Heart left ventricle (tissue), 16 donors: ENCODE measurements around the gene NEURL3. TPM values are rescaled to one million over a fixed set of nuclear protein-coding genes. Genes with fewer than 3 reads are reported as not detected.
A peak's percentile ranks its signal among the peaks of the same experiment; 100 is the strongest.

ENCODE experiments used
- ATAC-seq, 4 donors: fragments of 200-7000 bp; cut with Tn5 transposase; one replicate each; pipeline ENCODE4 v1.9.1; 2020 to 2022; ENCODE audit warnings: moderate library complexity in 4 of 4, mild to moderate bottlenecking in 3 of 4, moderate number of reproducible peaks in 1 of 4
- DNase-seq, 5 donors: peaks; one replicate each; pipeline ENCODE4 v3.0.0-alpha.2; 2020
- H3K27ac ChIP-seq, 12 donors: fragments of 200-600 bp; sonication (generic) in 4 of 12; one replicate each; pipeline versions ENCODE4 v1.5.0 to v1.8.0; 2016 to 2022; ENCODE audit warnings: mild to moderate bottlenecking in 2 of 12
- H3K27me3 ChIP-seq, 9 donors: fragments of 200-600 bp; sonication (generic) in 2 of 9; one replicate each; pipeline versions ENCODE4 v1.5.1 to v1.8.0; 2016 to 2022; ENCODE audit warnings: mild to moderate bottlenecking in 3 of 9
- H3K36me3 ChIP-seq, 9 donors: fragments of 200-600 bp; sonication (generic) in 2 of 9; one replicate each; pipeline versions ENCODE4 v1.5.0 to v1.8.0; 2018 to 2022; ENCODE audit warnings: mild to moderate bottlenecking in 2 of 9
- H3K4me1 ChIP-seq, 12 donors: fragments of 200-600 bp; sonication (generic) in 4 of 12; one replicate each; pipeline versions ENCODE4 v1.5.0 to v1.8.0; 2016 to 2022; ENCODE audit warnings: mild to moderate bottlenecking in 3 of 12
- H3K4me3 ChIP-seq, 12 donors: fragments of 200-600 bp; sonication (generic) in 4 of 12; one replicate each; pipeline versions ENCODE4 v1.5.0 to v1.8.0; 2017 to 2022; ENCODE audit warnings: mild to moderate bottlenecking in 9 of 12, moderate library complexity in 4 of 12
- H3K9me3 ChIP-seq, 12 donors: fragments of 200-600 bp; sonication (generic) in 4 of 12; one replicate each; pipeline versions ENCODE4 v1.5.0 to v1.8.0; 2016 to 2022; ENCODE audit warnings: mild to moderate bottlenecking in 1 of 12
- CTCF ChIP-seq, 12 donors: fragments of 200-600 bp; sonication (generic) in 4 of 12; IDR thresholded peaks; one replicate each; pipeline versions ENCODE4 v1.5.0 to v1.8.0; 2018 to 2022; ENCODE audit warnings: antibody characterized with exemption in 12 of 12, mild to moderate bottlenecking in 5 of 12
- POLR2A ChIP-seq, 2 donors: fragments of 450-650 bp; IDR thresholded peaks; one replicate each; pipeline ENCODE4 v1.6.1; 2017; ENCODE audit warnings: antibody characterized with exemption in 2 of 2, mild to moderate bottlenecking in 2 of 2, moderate library complexity in 2 of 2
- WGBS, 4 donors: extraction: QIAGEN DNeasy Blood & Tissue Kit in 2 of 4; methylation state at CpG; one replicate each; pipeline versions ENCODE4 v1.1.5 to v1.1.7; 2013 to 2018; 5-methylcytosine and 5-hydroxymethylcytosine counted together
- intact Hi-C, 10 donors: fragments of 100-400 bp; cut with DNase I; formaldehyde crosslinking; loops; one replicate each; pipeline versions ENCODE4 v1.11.1 to v1.14.2; 2022
- polyA plus RNA-seq, 2 donors: library from polyadenylated mRNA; stranded (reverse); fragments of 200-250 nt; gene quantifications; one replicate each; pipeline ENCODE4 v1.2.3, GENCODE V29; 2013
- total RNA-seq, 9 donors: library from RNA; depleted of rRNA in 2 of 9; stranded (reverse); fragments of >200 nt in 2 of 9; fragmentation: NEBNext Ultra II Directional in 3 of 9; extraction: Animal tissue kit (Norgen Biotek cat#: 25700) in 3 of 9; gene quantifications; one replicate each; pipeline versions ENCODE4 v1.1.0 to v1.2.4, GENCODE V29; 2016 to 2023
- donor health status: ischemic (EF 13 %, LVEDD 7.1; RV severe dilation, severe dysfunction).
- donor health status: healthy with polysubstance abuse.
- donor health status: DM: no; HTN: yes; CAD: no.
- donor health status: DM: no; HTN: no; CAD: no.
- donor health status: ischemic (EF 25% LVEDD 6.9; RV normal size, moderate dysfunction).
- donor health status: ischemic (EF 25% LVEDD 5.7; RV mildly dilated, moderate dysfunction).
- donor health status: healthy.
- donor health status: DM: yes; HTN: yes; CAD: no.
- donor health status: ischemic (EF 35%, LVEDD 5.7; RV mildly dilated, moderate dysfunction).
- donor health status: nonischemic (EF 11% LVEDD 7.7; RV severe dilation, severe dysfunction).
- donor health status: DM: yes; HTN: yes; CAD: no.
- donor health status: PGD.
- donor health status: ischemic (EF 29% LVEDD 5.4; RV normal size, mild dysfunction).
- donor health status: nonischemic (EF 23%, LVEDD 6.1; RV moderate dilation, normal function).

NEURL3 gene
- total and polyA plus RNA-seq, 11 donors, result 0.07 to 0.75 (median 0.27) TPM; not detected in 8

GRCh38 chr2:96485350-96485749 lies 19.8 kb downstream of the NEURL3 start:
- H3K27me3 ChIP-seq, result peaks cover 0 to 2% (median 0%) of the 10 kb centered on the region in 9 donors
- peaks cover 0 to 39% (median 5%) of the 10 kb centered on the region in 12 donors for H3K4me1 ChIP-seq
- peak overlapping the region in 9 of 12 donors; percentile 43 to 68 (median 62) for H3K4me3 ChIP-seq
- no peaks in the 10 kb centered on the region for H3K36me3 ChIP-seq
- ATAC-seq (peak in 2 of 4 donors; percentile 15 to 17), DNase-seq (no peak)
- TF ChIP-seq POLR2A (IDR thresholded peaks at IDR 0.05) (no peak), CTCF (IDR thresholded peaks at IDR 0.05) (no peak)
- intact Hi-C loops, result no loop called here
- peak overlapping the region; percentile 69 to 98 (median 89) for H3K27ac ChIP-seq
- H3K9me3 ChIP-seq, result peaks cover 0 to 2% (median 0%) of the 10 kb centered on the region in 12 donors
- WGBS, 4 donors, result 80 to 92% (median 87%) methylated on average over 6 to 9 of the region's 9 CpGs

- Histone ChIP-seq H3K4me3 (no peak overlapping the region), H3K27me3 (peaks cover 0 to 2% (median 0%) of the 10 kb centered on the region in 9 donors), H3K27ac (no peak overlapping the region), H3K36me3 (no peaks in the 10 kb centered on the region), H3K4me1 (peaks cover 0 to 28% (median 5%) of the 10 kb centered on the region in 12 donors), H3K9me3 (no peaks in the 10 kb centered on the region)
- TF ChIP-seq CTCF (IDR thresholded peaks at IDR 0.05) (no peak), POLR2A (IDR thresholded peaks at IDR 0.05) (no peak)
- WGBS, 4 donors, result 77 to 91% (median 81%) methylated on average over 3 to 7 of the region's 7 CpGs
- ATAC-seq (no peak), DNase-seq (no peak)
- intact Hi-C loops, result no loop called here
Observed at GRCh38 chr2:96484091-96484490, 21.1 kb downstream of the NEURL3 start.

- DNase-seq (no peak), ATAC-seq (no peak)
- 53 to 71% (median 56%) methylated on average over 1 of the region's 1 CpG for WGBS, 4 donors
- H3K36me3 ChIP-seq, result no peaks in the 10 kb centered on the region
- peaks cover 0 to 2% (median 0%) of the 10 kb centered on the region in 9 donors for H3K27me3 ChIP-seq
- no peaks in the 10 kb centered on the region for H3K9me3 ChIP-seq
- intact Hi-C loops, result no loop called here
- H3K4me1 ChIP-seq, result no peaks in the 10 kb centered on the region
- TF ChIP-seq CTCF (IDR thresholded peaks at IDR 0.05) (no peak), POLR2A (IDR thresholded peaks at IDR 0.05) (no peak)
- no peak overlapping the region for H3K27ac ChIP-seq
- H3K4me3 ChIP-seq, result no peak overlapping the region
Observed at GRCh38 chr2:96477458-96477857, 27.7 kb downstream of the NEURL3 start.

- Histone ChIP-seq H3K4me1 (peaks cover 0 to 8% (median 5%) of the 10 kb centered on the region in 12 donors), H3K36me3 (no peaks in the 10 kb centered on the region), H3K27ac (no peak overlapping the region), H3K9me3 (no peaks in the 10 kb centered on the region), H3K27me3 (peaks cover 0 to 8% (median 0%) of the 10 kb centered on the region in 9 donors), H3K4me3 (no peak overlapping the region)
- 96 to 98% (median 97%) methylated on average over 6 of the region's 6 CpGs for WGBS, 4 donors
- TF ChIP-seq CTCF (IDR thresholded peaks at IDR 0.05), result no peak
- no peak for TF ChIP-seq POLR2A (IDR thresholded peaks at IDR 0.05)
- DNase-seq (no peak), ATAC-seq (no peak)
- intact Hi-C loops, result loop anchor here in 9 of 10 donors (2.0 to 5.0 kb wide), 3 partner anchors 36 to 64 kb away; partner anchors contain the start of gene NEURL3 (in 5 of the 9)
Observed at GRCh38 chr2:96471772-96472171, 33.4 kb downstream of the NEURL3 start.
